ENCODE data around the gene TANGO2. TPM values are rescaled to one million over a fixed set of nuclear protein-coding genes. Genes with fewer than 3 reads are reported as not detected.

TANGO2 gene
- total and polyA plus RNA-seq, 9 of the 15 experiments (the other 6 are each of a cell fraction or from before 2014, with no cell fraction given): 15.5 to 94.9 (median 70.1) TPM

GRCh38 chr22:19994851-19995610, 25.9 kb upstream of the TANGO2 start (continued):
- no peak for TF ChIP-seq MAFG (tag; conservative IDR thresholded peaks at IDR 0.05)
- TF ChIP-seq ETS2 (tag; IDR thresholded peaks at IDR 0.05; ENCODE audit: borderline replicate concordance, poor library complexity, severe bottlenecking): no peak
- TF ChIP-seq NFRKB (IDR thresholded peaks at IDR 0.05; ENCODE audit: low read depth): 0 out of 2 replicates have a peak, but pooled peaks have one; percentile 26
- peak; percentile 31; the same call in 1 of the 2 replicates for TF ChIP-seq ZNF407 (IDR thresholded peaks at IDR 0.05; ENCODE audit: low read depth)
- peak; percentile 97; the same call in 1 of the 2 replicates for TF ChIP-seq LARP7 (IDR thresholded peaks at IDR 0.05)
- TF ChIP-seq CEBPZ (IDR thresholded peaks at IDR 0.05; ENCODE audit: borderline replicate concordance, low read depth, low read length): no peak
- peak; percentile 86; the same call in 1 of the 2 replicates for TF ChIP-seq OTX1 (CRISPR knock-in tag; IDR thresholded peaks at IDR 0.05)
- TF ChIP-seq MCM5 (IDR thresholded peaks at IDR 0.05; ENCODE audit: low read depth): no peak
- peak; percentile 94 for TF ChIP-seq EGR1 (conservative IDR thresholded peaks at IDR 0.05)
- peak; percentile 93 for TF ChIP-seq TSC22D4 (tag; IDR thresholded peaks at IDR 0.05)
- TF ChIP-seq HBP1 (CRISPR knock-in tag; IDR thresholded peaks at IDR 0.05): peak; percentile 92
- TF ChIP-seq TRIM25 (IDR thresholded peaks at IDR 0.05; ENCODE audit: borderline replicate concordance): peak; percentile 84; the same call in 1 of the 2 replicates

Data from K562 (cell line).